ENCODE measurements around the gene ABCC1. TPM values are rescaled to one million over a fixed set of nuclear protein-coding genes. Genes with fewer than 3 reads are reported as not detected.

The ABCC1 gene
- total RNA-seq, 1 experiment from 2014 or later, result 56.4 TPM

DNA sequence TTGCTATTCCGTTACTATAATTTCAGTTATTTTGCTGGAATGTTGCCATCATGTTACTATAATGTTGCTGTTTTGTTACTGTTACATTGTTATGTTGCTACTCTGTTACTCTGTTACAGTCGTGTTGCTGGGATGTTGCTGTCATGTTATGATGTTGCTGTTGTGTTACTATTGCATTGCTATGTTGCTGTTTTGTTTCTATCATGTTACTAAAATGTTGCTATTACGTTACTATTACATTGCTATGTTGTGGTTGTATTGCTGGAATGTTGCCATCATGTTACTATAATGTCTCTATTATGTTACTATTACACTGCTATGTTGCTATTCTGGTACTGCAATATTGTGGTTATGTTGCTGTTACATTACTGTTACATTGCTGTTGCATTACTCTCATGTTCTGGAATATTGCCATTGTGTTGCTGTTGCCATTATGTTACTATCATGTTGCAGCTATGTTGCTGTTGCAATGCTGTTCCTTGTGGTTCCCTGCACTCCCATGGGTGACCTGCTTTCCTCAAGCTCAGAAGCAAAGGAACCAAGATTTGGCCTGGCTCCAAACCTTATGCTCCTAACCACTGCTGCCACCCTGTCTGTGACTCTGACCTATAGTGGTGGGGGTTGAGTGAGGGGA, 209.4 kb downstream of the ABCC1 start:
- peaks cover 8% of the 10 kb centered on the region for H3K27me3 Mint-ChIP-seq (ENCODE audit: low read depth)
- no peak for TF ChIP-seq CTCF (conservative IDR thresholded peaks at IDR 0.05)
- Histone ChIP-seq H2BK12ac (ENCODE audit: insufficient read length, low read depth, low read length) (no peak overlapping the region), H2BK15ac (ENCODE audit: low read depth, low read length) (no peak overlapping the region), H3K27ac (ENCODE audit: insufficient read length, low read depth, low read length) (no peak overlapping the region), H4K20me1 (ENCODE audit: control insufficient read depth, insufficient read depth, insufficient read length) (no peaks in the 10 kb centered on the region), H3K4me1 (ENCODE audit: insufficient read depth, low read length) (no peaks in the 10 kb centered on the region), H2AK5ac (ENCODE audit: insufficient read length, low read length) (no peak overlapping the region), H3K4me2 (ENCODE audit: insufficient read depth, insufficient read length, low read length) (no peak overlapping the region), H3T11ph (ENCODE audit: low read length) (no peak overlapping the region), H3K23me2 (ENCODE audit: insufficient read length, low read depth, low read length, poor library complexity, severe bottlenecking) (no peaks in the 10 kb centered on the region), H4K5ac (ENCODE audit: insufficient read length, low read depth, low read length) (no peak overlapping the region), H2BK5ac (ENCODE audit: insufficient read length, low read length) (no peak overlapping the region), H2BK120ac (ENCODE audit: low read depth, low read length, poor library complexity, severe bottlenecking) (no peak overlapping the region), H4K8ac (replicated peaks; ENCODE audit: insufficient read length, low read depth, low read length) (no peak overlapping the region), H3K14ac (ENCODE audit: insufficient read depth, low read length) (no peak overlapping the region), H3K79me1 (ENCODE audit: insufficient read depth, low read depth, low read length, poor library complexity, severe bottlenecking) (no peaks in the 10 kb centered on the region), H3K9me3 (ENCODE audit: control insufficient read depth, low read depth, low read length) (peaks cover 20% of the 10 kb centered on the region), H3K4ac (ENCODE audit: low read depth, low read length) (no peak overlapping the region), H2AFZ (ENCODE audit: low read length) (no peak overlapping the region), H3K9ac (ENCODE audit: extremely low read depth, insufficient read length, low read length) (no peak overlapping the region), H3K23ac (ENCODE audit: insufficient read length, low read depth, low read length) (no peak overlapping the region), H4K91ac (ENCODE audit: insufficient read length, low read depth, low read length) (no peak overlapping the region), H3K18ac (ENCODE audit: insufficient read length, low read depth, low read length) (no peak overlapping the region), H3K79me2 (ENCODE audit: insufficient read depth, low read length) (no peaks in the 10 kb centered on the region), H2BK20ac (ENCODE audit: low read depth, low read length, poor library complexity, severe bottlenecking) (no peak overlapping the region), H3K56ac (ENCODE audit: insufficient read length, low read depth, low read length) (no peak overlapping the region), H3K27me3 (ENCODE audit: insufficient read depth, low read length) (no peaks in the 10 kb centered on the region)
- WGBS (ENCODE audit: extremely low coverage, insufficient read length, low lambda C conversion rate), result no CpG with 5 or more reads among the region's 3 CpGs
- no peak overlapping the region for H3K4me3 Mint-ChIP-seq
- DNase-seq, result no peak
- peaks cover 29 to 40% of the 10 kb centered on the region in 2 experiments for H3K9me3 Mint-ChIP-seq
- no peaks in the 10 kb centered on the region for H3K4me1 Mint-ChIP-seq
- no peak overlapping the region for H3K27ac Mint-ChIP-seq
- peaks cover 3 to 10% (median 4%) of the 10 kb centered on the region in 3 experiments for H3K36me3 Mint-ChIP-seq (ENCODE audit: insufficient read depth in 1 of 3, low read depth in 3 of 3)
